ENCODE results near the gene TLR1.

Gene TLR1

DNA sequence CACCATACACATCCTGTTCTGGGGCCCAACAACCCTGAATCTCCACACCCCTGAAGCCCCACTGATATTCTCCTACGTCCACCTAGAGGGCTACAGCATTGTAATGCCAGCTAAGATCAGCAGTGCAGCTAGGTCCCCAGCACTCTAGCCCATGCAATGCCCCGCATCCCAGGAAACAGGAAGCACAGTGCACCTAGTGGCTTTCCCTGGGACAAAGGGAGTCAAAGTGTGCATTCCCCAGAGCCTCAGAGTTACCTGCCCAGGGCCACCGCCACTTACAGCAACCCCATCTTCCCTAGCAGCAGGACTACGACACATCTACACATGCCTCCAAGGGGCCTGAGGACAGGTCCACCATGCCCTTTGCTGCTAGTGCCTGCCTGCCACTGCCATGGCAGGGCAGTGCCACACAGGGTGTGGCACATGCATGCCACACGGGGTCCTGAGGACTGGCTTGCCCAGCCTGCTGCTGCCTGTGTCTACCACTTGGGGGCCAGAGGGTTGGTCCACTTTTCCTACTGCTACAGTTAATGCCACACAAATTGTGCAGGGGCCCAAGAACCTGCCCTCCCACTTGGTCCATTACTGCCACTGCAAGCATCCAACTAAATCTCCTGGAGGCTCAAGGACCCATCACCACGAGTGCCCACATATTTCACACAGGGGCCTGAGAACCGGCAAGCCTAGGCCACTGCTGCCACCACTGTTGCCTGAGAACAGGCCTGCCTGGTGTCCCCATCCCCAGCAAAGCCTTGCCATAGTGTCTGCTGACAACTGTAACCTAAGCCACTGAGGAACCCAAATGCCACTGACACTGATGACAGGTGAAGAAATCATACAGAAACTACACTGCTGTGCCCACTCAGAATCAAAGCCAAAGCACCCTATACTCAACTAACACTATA, 28.3 kb upstream of the TLR1 start:
- no peak overlapping the region for H3K4me3 ChIP-seq (ENCODE audit: low read length)
- no peaks in the 10 kb centered on the region for H3K9me2 ChIP-seq (replicated peaks; ENCODE audit: control insufficient read depth, low read length)
- no peak overlapping the region for H3K27ac ChIP-seq (ENCODE audit: low read depth, low read length)
- H3K36me3 ChIP-seq (ENCODE audit: control insufficient read depth, low read length), result peaks cover 18% of the 10 kb centered on the region
- no peaks in the 10 kb centered on the region for H3K27me3 ChIP-seq (ENCODE audit: control insufficient read depth, low read length)
- H3K4me2 ChIP-seq (ENCODE audit: low read length), result no peak overlapping the region
- H3F3A ChIP-seq (ENCODE audit: control insufficient read depth, insufficient read depth), result no peaks in the 10 kb centered on the region
- H3K79me2 ChIP-seq (ENCODE audit: control insufficient read depth, low read length), result peaks cover 63% of the 10 kb centered on the region
- H3K9me3 ChIP-seq (ENCODE audit: control insufficient read depth, insufficient read depth, low read length), result peaks cover 15% of the 10 kb centered on the region
- no peaks in the 10 kb centered on the region for H4K20me1 ChIP-seq (ENCODE audit: control insufficient read depth, insufficient read depth, low read depth, low read length)
- TF ChIP-seq EZH2phosphoT487 (IDR thresholded peaks at IDR 0.05; ENCODE audit: borderline replicate concordance, low read length), result no peak
- TF ChIP-seq, protein P1, sequence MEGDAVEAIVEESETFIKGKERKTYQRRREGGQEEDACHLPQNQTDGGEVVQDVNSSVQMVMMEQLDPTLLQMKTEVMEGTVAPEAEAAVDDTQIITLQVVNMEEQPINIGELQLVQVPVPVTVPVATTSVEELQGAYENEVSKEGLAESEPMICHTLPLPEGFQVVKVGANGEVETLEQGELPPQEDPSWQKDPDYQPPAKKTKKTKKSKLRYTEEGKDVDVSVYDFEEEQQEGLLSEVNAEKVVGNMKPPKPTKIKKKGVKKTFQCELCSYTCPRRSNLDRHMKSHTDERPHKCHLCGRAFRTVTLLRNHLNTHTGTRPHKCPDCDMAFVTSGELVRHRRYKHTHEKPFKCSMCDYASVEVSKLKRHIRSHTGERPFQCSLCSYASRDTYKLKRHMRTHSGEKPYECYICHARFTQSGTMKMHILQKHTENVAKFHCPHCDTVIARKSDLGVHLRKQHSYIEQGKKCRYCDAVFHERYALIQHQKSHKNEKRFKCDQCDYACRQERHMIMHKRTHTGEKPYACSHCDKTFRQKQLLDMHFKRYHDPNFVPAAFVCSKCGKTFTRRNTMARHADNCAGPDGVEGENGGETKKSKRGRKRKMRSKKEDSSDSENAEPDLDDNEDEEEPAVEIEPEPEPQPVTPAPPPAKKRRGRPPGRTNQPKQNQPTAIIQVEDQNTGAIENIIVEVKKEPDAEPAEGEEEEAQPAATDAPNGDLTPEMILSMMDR (IDR thresholded peaks at IDR 0.05; ENCODE audit: low read depth, low read length, poor library complexity, severe bottlenecking), result peak; percentile 51
- H3K4me1 ChIP-seq (ENCODE audit: control insufficient read depth, low read length), result peaks cover 5% of the 10 kb centered on the region

DNA sequence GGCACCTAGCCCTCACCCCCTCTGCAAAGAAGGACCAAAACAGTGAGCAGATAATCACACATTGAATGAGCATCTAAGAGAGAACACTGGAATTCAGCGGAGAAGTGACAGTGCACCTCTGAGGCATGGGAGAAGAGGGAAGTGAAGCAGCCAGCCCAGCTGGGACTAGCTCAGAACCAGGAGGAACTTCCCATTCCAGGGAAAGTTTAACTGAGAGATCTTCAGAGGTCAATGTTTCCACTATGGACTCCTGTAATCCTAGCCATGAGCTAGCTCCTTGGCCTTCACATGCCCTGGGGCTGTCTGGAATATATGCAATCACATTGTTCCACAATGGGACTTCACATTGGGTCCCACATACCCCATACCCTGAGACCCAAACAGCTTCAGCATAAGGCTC, 27.6 kb upstream of the TLR1 start:
- H3K27ac ChIP-seq (ENCODE audit: low read depth, low read length), result no peak overlapping the region
- H3K9me2 ChIP-seq (replicated peaks; ENCODE audit: control insufficient read depth, low read length), result no peaks in the 10 kb centered on the region
- no peaks in the 10 kb centered on the region for H4K20me1 ChIP-seq (ENCODE audit: control insufficient read depth, insufficient read depth, low read depth, low read length)
- no peaks in the 10 kb centered on the region for H3K4me1 ChIP-seq (ENCODE audit: control insufficient read depth, low read length)
- peaks cover 56% of the 10 kb centered on the region for H3K79me2 ChIP-seq (ENCODE audit: control insufficient read depth, low read length)
- H3K9me3 ChIP-seq (ENCODE audit: control insufficient read depth, insufficient read depth, low read length), result peaks cover 8% of the 10 kb centered on the region; the same call in 1 of the 2 replicates
- no peaks in the 10 kb centered on the region for H3K27me3 ChIP-seq (ENCODE audit: control insufficient read depth, low read length)
- no peak for TF ChIP-seq EZH2phosphoT487 (IDR thresholded peaks at IDR 0.05; ENCODE audit: borderline replicate concordance, low read length)
- TF ChIP-seq, protein P1 (IDR thresholded peaks at IDR 0.05; ENCODE audit: low read depth, low read length, poor library complexity, severe bottlenecking), result no peak
- no peaks in the 10 kb centered on the region for H3F3A ChIP-seq (ENCODE audit: control insufficient read depth, insufficient read depth)
- no peak overlapping the region for H3K4me2 ChIP-seq (ENCODE audit: low read length)
- peaks cover 17% of the 10 kb centered on the region for H3K36me3 ChIP-seq (ENCODE audit: control insufficient read depth, low read length)
- H3K4me3 ChIP-seq (ENCODE audit: low read length), result no peak overlapping the region

- Histone ChIP-seq H3K4me3 (ENCODE audit: low read length) (no peak overlapping the region), H3K4me1 (ENCODE audit: control insufficient read depth, low read length) (no peaks in the 10 kb centered on the region), H4K20me1 (ENCODE audit: control insufficient read depth, insufficient read depth, low read depth, low read length) (no peaks in the 10 kb centered on the region), H3K27me3 (ENCODE audit: control insufficient read depth, low read length) (no peaks in the 10 kb centered on the region), H3K9me3 (ENCODE audit: control insufficient read depth, insufficient read depth, low read length) (peaks cover 8% of the 10 kb centered on the region; the same call in 1 of the 2 replicates), H3K36me3 (ENCODE audit: control insufficient read depth, low read length) (peaks cover 22% of the 10 kb centered on the region), H3K79me2 (ENCODE audit: control insufficient read depth, low read length) (peaks cover 52% of the 10 kb centered on the region), H3F3A (ENCODE audit: control insufficient read depth, insufficient read depth) (no peaks in the 10 kb centered on the region), H3K27ac (ENCODE audit: low read depth, low read length) (no peak overlapping the region), H3K9me2 (replicated peaks; ENCODE audit: control insufficient read depth, low read length) (no peaks in the 10 kb centered on the region), H3K4me2 (ENCODE audit: low read length) (no peak overlapping the region)
- TF ChIP-seq EZH2phosphoT487 (IDR thresholded peaks at IDR 0.05; ENCODE audit: borderline replicate concordance, low read length), result no peak
- TF ChIP-seq, protein P1 (IDR thresholded peaks at IDR 0.05; ENCODE audit: low read depth, low read length, poor library complexity, severe bottlenecking), result no peak
Observed at GRCh38 chr4:38831653-38832052, 27.1 kb upstream of the TLR1 start.
